SU-DHL-6 (cell line): ENCODE data around the gene ACSF3.

Source experiments
- H2AFZ ChIP-seq: fragments of 200-600 bp; sonication (generic); 2 replicates; pipeline ENCODE4 v1.6.1; 2014; ENCODE audit warnings: low read depth, mild to moderate bottlenecking, moderate library complexity, mixed read lengths, antibody characterized with exemption, low read length; ENCODE audit not compliant: severe bottlenecking
- H3F3A ChIP-seq: fragments of 200-600 bp; shearing (Covaris generic); 2 replicates; pipeline ENCODE4 v1.6.0; 2016; ENCODE audit warnings: antibody characterized with exemption, mild to moderate bottlenecking; ENCODE audit not compliant: insufficient read depth
- H3K27ac ChIP-seq: fragments of 200-600 bp; sonication (generic); 2 replicates; pipeline ENCODE4 v1.5.1; 2016; ENCODE audit warnings: low read depth, mild to moderate bottlenecking, low read length, moderate library complexity, mixed read lengths
- H3K27me3 ChIP-seq: fragments of 200-600 bp; sonication (generic), shearing (Covaris generic); 2 replicates; pipeline ENCODE4 v1.6.0; 2014; ENCODE audit warnings: mild to moderate bottlenecking, low read length
- H3K36me3 ChIP-seq: fragments of 200-600 bp; sonication (generic); 2 replicates; pipeline ENCODE4 v1.6.1; 2014; ENCODE audit warnings: mild to moderate bottlenecking, low read length, mixed read lengths
- H3K4me2 ChIP-seq: fragments of 300-600, 200-600 bp; shearing (Covaris generic), sonication (generic); 2 replicates; pipeline ENCODE4 v1.6.0; 2014; ENCODE audit warnings: low read length, low read depth, mild to moderate bottlenecking; ENCODE audit not compliant: poor library complexity, severe bottlenecking
- H3K4me3 ChIP-seq: fragments of 200-600 bp; sonication (generic); 2 replicates; pipeline ENCODE4 v1.5.1; 2014; ENCODE audit warnings: antibody characterized with exemption, low read length, mild to moderate bottlenecking, mixed read lengths; ENCODE audit not compliant: insufficient read depth, poor library complexity, severe bottlenecking
- H3K79me2 ChIP-seq: fragments of 200-600 bp; sonication (generic); 2 replicates; pipeline ENCODE4 v1.6.1; 2014; ENCODE audit warnings: mild to moderate bottlenecking, low read length, moderate library complexity; ENCODE audit not compliant: insufficient read depth
- H3K9ac ChIP-seq: fragments of 200-600 bp; sonication (generic); 2 replicates; pipeline ENCODE4 v1.7.0; 2014; ENCODE audit warnings: mild to moderate bottlenecking, low read length
- H3K9me2 ChIP-seq: fragments of 200-600 bp; sonication (generic); replicated peaks from 2 replicates; pipeline ENCODE4 v1.6.1; 2014; ENCODE audit warnings: low read length; ENCODE audit not compliant: insufficient read depth
- H3K9me3 ChIP-seq: fragments of 200-600 bp; sonication (generic); 2 replicates; pipeline ENCODE4 v1.6.1; 2014; ENCODE audit warnings: low read length, mixed read lengths; ENCODE audit not compliant: insufficient read depth
- H4K20me1 ChIP-seq: fragments of 200-600 bp; sonication (generic); 2 replicates; pipeline ENCODE4 v1.6.1; 2014; ENCODE audit warnings: low read depth, mild to moderate bottlenecking, antibody characterized with exemption, low read length, moderate library complexity, mixed read lengths
- EZH2phosphoT487 ChIP-seq: fragments of 200-600 bp; sonication (generic), shearing (Covaris generic); conservative IDR thresholded peaks from 2 replicates; pipeline ENCODE4 v1.6.1; 2018; ENCODE audit warnings: mild to moderate bottlenecking, antibody characterized with exemption, low read length, moderate library complexity, mixed read lengths
- TF ChIP-seq, protein P1 (sequence below): fragments of 200-600 bp; sonication (generic); IDR thresholded peaks from one replicate; pipeline ENCODE4 v1.5.1; 2017; ENCODE audit warnings: antibody characterized with exemption, mild to moderate bottlenecking, low read length, moderate library complexity; ENCODE audit not compliant: insufficient read depth, poor library complexity, severe bottlenecking

ACSF3 gene

DNA sequence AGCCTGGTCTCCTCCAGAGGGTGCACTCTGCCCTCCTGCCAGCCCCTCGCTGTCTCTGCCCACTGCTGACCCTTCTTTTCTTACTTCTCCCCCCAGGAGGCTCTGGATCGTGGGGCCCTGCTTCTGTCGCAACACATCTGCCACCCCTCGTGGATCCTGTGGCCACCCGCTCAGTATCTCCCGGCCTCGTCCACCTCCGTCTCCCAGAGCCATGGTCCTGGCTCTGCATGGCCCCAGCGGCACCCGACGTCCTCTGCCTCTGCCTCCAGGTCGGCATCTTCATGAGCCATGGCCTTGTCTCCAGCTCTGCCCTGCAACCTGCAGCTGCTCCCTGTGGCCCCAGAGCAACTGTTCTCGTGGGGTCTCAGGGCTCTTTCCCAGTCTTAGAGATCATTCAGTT is 12.1 kb upstream of the ACSF3 start:
- Histone ChIP-seq H3K9me2 (no peaks in the 10 kb centered on the region), H3K27me3 (no peaks in the 10 kb centered on the region)
- TF ChIP-seq EZH2phosphoT487 = no peak

DNA sequence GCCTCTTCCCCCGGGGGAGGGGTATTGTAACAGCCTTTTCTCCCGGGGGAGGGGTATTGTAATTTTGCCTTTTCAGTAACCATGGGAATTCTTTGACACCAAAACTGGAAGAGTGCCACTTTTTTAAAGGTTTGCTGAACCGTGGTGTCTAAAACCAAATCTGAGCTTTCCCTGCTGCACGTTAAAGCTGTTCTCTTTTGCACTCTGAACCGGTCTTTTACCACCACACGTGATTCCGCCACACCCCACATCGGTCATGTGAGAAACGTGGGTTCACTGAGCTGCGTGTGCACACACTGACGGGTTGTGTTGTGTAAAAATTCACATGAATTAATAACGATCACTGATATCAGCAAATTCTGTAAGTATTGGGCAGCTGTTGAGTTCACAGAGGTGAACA is 9.2 kb upstream of the ACSF3 start:
- Histone ChIP-seq H3K79me2 (no peaks in the 10 kb centered on the region), H3K4me2 (no peak overlapping the region), H3K36me3 (no peaks in the 10 kb centered on the region), H2AFZ (no peak overlapping the region), H3K9ac (no peak overlapping the region), H3F3A (no peaks in the 10 kb centered on the region), H3K9me3 (no peaks in the 10 kb centered on the region), H3K9me2 (no peaks in the 10 kb centered on the region), H3K4me3 (no peak overlapping the region), H3K27ac (no peak overlapping the region), H4K20me1 (no peaks in the 10 kb centered on the region), H3K27me3 (no peaks in the 10 kb centered on the region)
- no peak for TF ChIP-seq EZH2phosphoT487
- TF ChIP-seq, protein P1, sequence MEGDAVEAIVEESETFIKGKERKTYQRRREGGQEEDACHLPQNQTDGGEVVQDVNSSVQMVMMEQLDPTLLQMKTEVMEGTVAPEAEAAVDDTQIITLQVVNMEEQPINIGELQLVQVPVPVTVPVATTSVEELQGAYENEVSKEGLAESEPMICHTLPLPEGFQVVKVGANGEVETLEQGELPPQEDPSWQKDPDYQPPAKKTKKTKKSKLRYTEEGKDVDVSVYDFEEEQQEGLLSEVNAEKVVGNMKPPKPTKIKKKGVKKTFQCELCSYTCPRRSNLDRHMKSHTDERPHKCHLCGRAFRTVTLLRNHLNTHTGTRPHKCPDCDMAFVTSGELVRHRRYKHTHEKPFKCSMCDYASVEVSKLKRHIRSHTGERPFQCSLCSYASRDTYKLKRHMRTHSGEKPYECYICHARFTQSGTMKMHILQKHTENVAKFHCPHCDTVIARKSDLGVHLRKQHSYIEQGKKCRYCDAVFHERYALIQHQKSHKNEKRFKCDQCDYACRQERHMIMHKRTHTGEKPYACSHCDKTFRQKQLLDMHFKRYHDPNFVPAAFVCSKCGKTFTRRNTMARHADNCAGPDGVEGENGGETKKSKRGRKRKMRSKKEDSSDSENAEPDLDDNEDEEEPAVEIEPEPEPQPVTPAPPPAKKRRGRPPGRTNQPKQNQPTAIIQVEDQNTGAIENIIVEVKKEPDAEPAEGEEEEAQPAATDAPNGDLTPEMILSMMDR = no peak

More for the DNA sequence above, 12.1 kb upstream of the ACSF3 start:
- no peaks in the 10 kb centered on the region for H3K36me3 ChIP-seq
- H3K9me3 ChIP-seq = no peaks in the 10 kb centered on the region
- H2AFZ ChIP-seq = no peak overlapping the region
- no peaks in the 10 kb centered on the region for H3F3A ChIP-seq
- no peak overlapping the region for H3K27ac ChIP-seq
- no peak overlapping the region for H3K4me2 ChIP-seq
- H4K20me1 ChIP-seq = no peaks in the 10 kb centered on the region
- no peak overlapping the region for H3K4me3 ChIP-seq
- H3K79me2 ChIP-seq = no peaks in the 10 kb centered on the region
- H3K9ac ChIP-seq = no peak overlapping the region

DNA sequence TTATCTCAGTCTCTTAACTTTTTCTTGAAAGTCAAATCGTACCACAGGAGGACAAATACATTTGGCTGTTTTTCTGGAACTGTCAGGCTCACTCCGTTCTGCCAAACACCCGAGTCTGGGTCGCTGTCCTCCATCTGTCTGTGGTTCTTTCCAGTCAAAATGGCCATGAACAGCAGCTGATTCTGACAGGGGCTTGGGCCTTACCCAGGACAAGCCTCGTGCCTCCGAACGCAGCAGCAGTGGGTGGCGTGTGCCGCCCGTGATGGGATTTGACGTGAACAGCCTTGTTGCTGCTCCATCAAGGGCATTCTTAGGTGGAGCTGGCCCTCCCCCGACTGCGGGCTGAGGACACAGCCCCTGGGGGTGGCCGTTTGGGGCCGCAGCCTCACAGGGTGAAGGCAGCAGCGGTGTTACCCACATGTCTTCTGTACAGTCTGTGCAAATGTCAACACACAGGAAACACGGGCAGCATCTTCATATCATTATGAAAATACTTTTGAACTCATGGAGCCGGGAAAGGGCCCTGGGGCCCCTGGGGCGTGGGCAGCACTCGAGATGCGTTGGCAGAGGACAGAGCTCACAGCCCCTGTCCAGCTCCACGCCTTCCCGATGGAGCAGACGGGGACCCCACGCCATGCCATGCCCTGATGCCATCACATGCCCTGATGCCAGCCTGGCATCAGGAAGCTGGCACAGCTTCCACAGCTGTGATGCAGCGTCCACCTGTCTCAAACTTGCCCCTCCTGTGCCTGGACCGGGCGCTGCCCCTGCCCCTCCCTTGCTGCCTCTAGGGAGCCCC is 8.6 kb upstream of the ACSF3 start:
- no peak overlapping the region for H2AFZ ChIP-seq
- no peaks in the 10 kb centered on the region for H3K9me3 ChIP-seq
- H3K79me2 ChIP-seq = no peaks in the 10 kb centered on the region
- TF ChIP-seq, protein P1 = no peak
- TF ChIP-seq EZH2phosphoT487 = no peak
- H3K9ac ChIP-seq = no peak overlapping the region
- no peak overlapping the region for H3K27ac ChIP-seq
- no peaks in the 10 kb centered on the region for H3K27me3 ChIP-seq
- H3K4me3 ChIP-seq = no peak overlapping the region
- H3K36me3 ChIP-seq = no peaks in the 10 kb centered on the region
- no peaks in the 10 kb centered on the region for H4K20me1 ChIP-seq
- H3K9me2 ChIP-seq = no peaks in the 10 kb centered on the region
- H3K4me2 ChIP-seq = no peak overlapping the region
- no peaks in the 10 kb centered on the region for H3F3A ChIP-seq

DNA sequence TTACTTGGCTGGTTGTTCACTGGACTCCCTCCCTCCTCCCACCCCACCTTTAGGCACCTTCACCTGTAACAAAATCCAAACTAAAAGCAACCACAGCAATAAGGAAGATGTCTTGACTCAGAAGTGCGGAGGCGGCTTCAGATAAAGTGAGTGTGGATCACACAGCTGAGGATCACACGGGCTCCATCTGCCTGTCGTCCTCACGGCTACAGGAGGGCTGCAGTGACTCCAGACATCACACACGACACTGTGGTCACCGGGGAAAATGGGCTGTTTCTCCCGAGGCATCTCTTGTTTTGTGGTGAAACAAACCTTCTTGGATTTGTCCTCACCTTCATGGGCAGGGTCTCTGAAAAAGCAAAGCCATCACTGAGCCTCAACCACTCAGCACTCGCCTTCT is 7.9 kb upstream of the ACSF3 start:
- no peaks in the 10 kb centered on the region for H3K9me3 ChIP-seq
- no peak overlapping the region for H2AFZ ChIP-seq
- H3K79me2 ChIP-seq = no peaks in the 10 kb centered on the region
- H4K20me1 ChIP-seq = no peaks in the 10 kb centered on the region
- H3K27me3 ChIP-seq = no peaks in the 10 kb centered on the region
- H3K9me2 ChIP-seq = no peaks in the 10 kb centered on the region
- no peak overlapping the region for H3K9ac ChIP-seq
- H3K4me2 ChIP-seq = no peak overlapping the region
- no peaks in the 10 kb centered on the region for H3K36me3 ChIP-seq
- TF ChIP-seq EZH2phosphoT487 = no peak
- TF ChIP-seq, protein P1 = no peak
- no peaks in the 10 kb centered on the region for H3F3A ChIP-seq
- no peak overlapping the region for H3K27ac ChIP-seq
- no peak overlapping the region for H3K4me3 ChIP-seq
